Activated naive CD4-positive, alpha-beta T cell treated with anti-CD3 and anti-CD28 coated beads, Interleukin-2, amount 10 ng/mL, durations not matched to agents 7 days and 5 days (primary cell): ENCODE measurements around the gene TAC4.
A peak's percentile ranks its signal among the peaks of the same experiment; 100 is the strongest.

Experiments used
- CTCF ChIA-PET: fragments of 350-600 bp; sonication (Branson Sonifier 250); formaldehyde crosslinking; loops from one replicate; lab custom pipeline; 2021; ENCODE audit warnings: antibody characterized with exemption; lab: Charles Lee
- DNase-seq: peaks from one replicate; pipeline ENCODE4 v3.0.0-alpha.2; 2020
- H3K27ac Mint-ChIP-seq: one replicate; pipeline ENCODE4 v1.8.0; 2021; ENCODE audit warnings: mild to moderate bottlenecking, moderate library complexity, mixed read lengths
- H3K27me3 Mint-ChIP-seq: one replicate; pipeline ENCODE4 v1.8.0; 2021; ENCODE audit warnings: mild to moderate bottlenecking, mixed read lengths
- H3K36me3 Mint-ChIP-seq: one replicate; pipeline ENCODE4 v1.8.0; 2021; ENCODE audit warnings: mixed read lengths
- H3K4me1 Mint-ChIP-seq: one replicate; pipeline ENCODE4 v1.8.0; 2021; ENCODE audit warnings: mixed read lengths
- H3K4me3 Mint-ChIP-seq: one replicate; pipeline ENCODE4 v1.8.0; 2021; ENCODE audit warnings: mild to moderate bottlenecking, moderate library complexity, mixed read lengths
- H3K9me3 Mint-ChIP-seq: one replicate; pipeline ENCODE4 v1.8.0; 2021; ENCODE audit warnings: mixed read lengths

Gene TAC4

GRCh38 chr17:49846938-49847712, 744 bp downstream of the TAC4 start:
- no peak for DNase-seq
- H3K27me3 Mint-ChIP-seq: peaks cover 20% of the 10 kb centered on the region
- H3K4me1 Mint-ChIP-seq: peaks cover 43% of the 10 kb centered on the region
- H3K9me3 Mint-ChIP-seq: no peaks in the 10 kb centered on the region
- no peak overlapping the region for H3K4me3 Mint-ChIP-seq
- H3K36me3 Mint-ChIP-seq: peaks cover 8% of the 10 kb centered on the region
- CTCF ChIA-PET: interaction anchor here (0.7 to 2.7 kb wide), 2 partner anchors 150 to 290 kb away, joined by 3 to 10 read pairs; no protein-coding TSS in a partner anchor
- H3K27ac Mint-ChIP-seq: no peak overlapping the region

- Mint-ChIP-seq H3K36me3 (peaks cover 8% of the 10 kb centered on the region), H3K27ac (peak overlapping the region; percentile 26)
Observed at GRCh38 chr17:49845321-49845720, 2.5 kb downstream of the TAC4 start.

DNA sequence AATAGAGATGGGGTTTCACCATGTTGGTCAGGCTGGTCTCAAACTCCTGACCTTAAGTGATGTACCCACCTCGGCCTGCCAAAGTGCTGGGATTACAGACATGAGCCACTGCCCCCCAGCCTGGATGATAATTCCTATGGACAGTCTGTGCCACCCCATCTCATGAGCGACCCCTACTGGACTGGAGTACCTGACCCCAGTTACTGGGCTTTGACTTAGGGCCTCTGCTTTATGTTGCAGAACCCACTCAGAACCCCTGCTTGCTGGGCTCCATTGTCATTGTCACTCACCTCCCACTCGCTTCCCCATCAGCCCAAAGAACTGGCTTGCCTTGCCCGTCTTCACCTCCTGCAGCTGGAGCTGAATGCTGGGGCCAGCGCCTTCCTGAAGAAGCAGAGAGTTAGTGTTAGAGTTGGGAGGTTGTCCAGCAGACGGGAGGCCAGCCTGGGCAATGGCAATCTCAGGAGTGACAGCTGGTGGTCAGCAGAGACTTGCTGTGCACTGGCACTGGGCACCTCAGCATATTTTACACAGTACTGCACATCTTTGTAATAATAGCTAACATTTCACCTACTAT, 4.0 kb downstream of the TAC4 start:
- Mint-ChIP-seq H3K9me3 (no peaks in the 10 kb centered on the region), H3K4me1 (peaks cover 30% of the 10 kb centered on the region), H3K4me3 (no peak overlapping the region), H3K27ac (no peak overlapping the region), H3K36me3 (peaks cover 8% of the 10 kb centered on the region), H3K27me3 (no peaks in the 10 kb centered on the region)
- CTCF ChIA-PET: interaction anchor here (0.6 to 1.3 kb wide), 2 partner anchors 11 to 239 kb away, joined by 3 read pairs; no protein-coding TSS in a partner anchor
- DNase-seq: peak; percentile 39

More at GRCh38 chr17:49845321-49845720, 2.5 kb downstream of the TAC4 start:
- Mint-ChIP-seq H3K9me3 (no peaks in the 10 kb centered on the region), H3K27me3 (peaks cover 5% of the 10 kb centered on the region), H3K4me3 (no peak overlapping the region), H3K4me1 (peaks cover 30% of the 10 kb centered on the region)
- DNase-seq: no peak
- CTCF ChIA-PET: interaction anchor here (0.7 kb wide), 1 partner anchor 279 kb away, joined by 3 read pairs; no protein-coding TSS in a partner anchor

- Mint-ChIP-seq H3K4me3 (no peak overlapping the region), H3K27ac (no peak overlapping the region), H3K27me3 (no peaks in the 10 kb centered on the region), H3K36me3 (peaks cover 8% of the 10 kb centered on the region), H3K4me1 (peaks cover 30% of the 10 kb centered on the region), H3K9me3 (no peaks in the 10 kb centered on the region)
- CTCF ChIA-PET: interaction anchor here (0.5 kb wide), 1 partner anchor 168 kb away, joined by 3 read pairs; no protein-coding TSS in a partner anchor
- DNase-seq: no peak
Observed at GRCh38 chr17:49842846-49843245, 5.0 kb downstream of the TAC4 start.

- Mint-ChIP-seq H3K36me3 (peaks cover 8% of the 10 kb centered on the region), H3K27me3 (no peaks in the 10 kb centered on the region), H3K4me1 (peaks cover 30% of the 10 kb centered on the region), H3K4me3 (no peak overlapping the region), H3K9me3 (no peaks in the 10 kb centered on the region), H3K27ac (no peak overlapping the region)
- DNase-seq: no peak
- CTCF ChIA-PET: no interaction called here
Observed at GRCh38 chr17:49842371-49842770, 5.5 kb downstream of the TAC4 start.

DNA sequence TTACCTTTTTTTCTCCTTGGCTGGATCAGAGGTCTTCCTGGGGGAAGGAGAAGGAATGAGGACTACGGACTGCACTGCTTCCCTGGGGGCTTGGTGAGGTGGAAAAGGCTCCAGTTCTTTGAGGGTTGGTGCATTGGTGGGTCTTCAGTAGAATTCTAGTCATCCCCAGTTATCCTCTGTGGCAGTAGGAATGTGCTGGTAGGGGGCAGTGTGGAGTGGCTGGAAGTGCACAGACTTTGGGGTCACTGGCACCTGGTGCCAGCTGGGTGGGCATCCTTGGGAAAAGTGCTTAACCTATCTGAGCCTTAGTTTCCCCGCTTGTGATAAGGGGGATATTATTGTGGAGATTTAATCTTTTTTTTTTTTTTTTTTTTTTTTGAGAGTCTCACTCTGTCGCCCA, 6.3 kb downstream of the TAC4 start:
- peaks cover 30% of the 10 kb centered on the region for H3K4me1 Mint-ChIP-seq
- no peak for DNase-seq
- CTCF ChIA-PET: no interaction called here
- no peak overlapping the region for H3K27ac Mint-ChIP-seq
- H3K9me3 Mint-ChIP-seq: no peaks in the 10 kb centered on the region
- peaks cover 6% of the 10 kb centered on the region for H3K36me3 Mint-ChIP-seq
- no peak overlapping the region for H3K4me3 Mint-ChIP-seq
- no peaks in the 10 kb centered on the region for H3K27me3 Mint-ChIP-seq

DNA sequence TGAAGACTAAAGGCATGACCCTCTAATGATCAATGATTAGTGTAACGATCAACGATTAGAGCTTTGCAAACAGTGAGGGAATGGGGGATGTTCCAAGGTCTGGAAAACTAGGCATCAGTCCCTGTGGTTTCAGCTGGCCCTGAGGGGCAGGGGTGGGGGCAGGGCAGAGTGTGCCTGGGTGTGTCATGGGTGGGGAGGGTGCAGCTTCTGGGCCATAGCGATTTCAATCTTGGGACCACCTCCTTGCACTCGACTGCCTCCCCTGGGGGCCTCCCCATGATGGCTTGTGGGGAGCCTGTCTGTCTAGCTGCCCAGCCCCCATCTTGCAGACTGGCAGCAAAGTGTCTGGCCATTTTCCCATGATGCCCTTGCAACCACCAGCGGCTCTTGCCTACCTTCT, 8.4 kb downstream of the TAC4 start:
- H3K9me3 Mint-ChIP-seq: no peaks in the 10 kb centered on the region
- H3K4me3 Mint-ChIP-seq: no peak overlapping the region
- peaks cover 15% of the 10 kb centered on the region for H3K4me1 Mint-ChIP-seq
- peak overlapping the region; percentile 64 for H3K27ac Mint-ChIP-seq
- H3K36me3 Mint-ChIP-seq: peaks cover 10% of the 10 kb centered on the region
- no peaks in the 10 kb centered on the region for H3K27me3 Mint-ChIP-seq
- CTCF ChIA-PET: interaction anchor here (2.5 kb wide), 1 partner anchor 158 kb away, joined by 9 read pairs; no protein-coding TSS in a partner anchor
- DNase-seq: no peak

DNA sequence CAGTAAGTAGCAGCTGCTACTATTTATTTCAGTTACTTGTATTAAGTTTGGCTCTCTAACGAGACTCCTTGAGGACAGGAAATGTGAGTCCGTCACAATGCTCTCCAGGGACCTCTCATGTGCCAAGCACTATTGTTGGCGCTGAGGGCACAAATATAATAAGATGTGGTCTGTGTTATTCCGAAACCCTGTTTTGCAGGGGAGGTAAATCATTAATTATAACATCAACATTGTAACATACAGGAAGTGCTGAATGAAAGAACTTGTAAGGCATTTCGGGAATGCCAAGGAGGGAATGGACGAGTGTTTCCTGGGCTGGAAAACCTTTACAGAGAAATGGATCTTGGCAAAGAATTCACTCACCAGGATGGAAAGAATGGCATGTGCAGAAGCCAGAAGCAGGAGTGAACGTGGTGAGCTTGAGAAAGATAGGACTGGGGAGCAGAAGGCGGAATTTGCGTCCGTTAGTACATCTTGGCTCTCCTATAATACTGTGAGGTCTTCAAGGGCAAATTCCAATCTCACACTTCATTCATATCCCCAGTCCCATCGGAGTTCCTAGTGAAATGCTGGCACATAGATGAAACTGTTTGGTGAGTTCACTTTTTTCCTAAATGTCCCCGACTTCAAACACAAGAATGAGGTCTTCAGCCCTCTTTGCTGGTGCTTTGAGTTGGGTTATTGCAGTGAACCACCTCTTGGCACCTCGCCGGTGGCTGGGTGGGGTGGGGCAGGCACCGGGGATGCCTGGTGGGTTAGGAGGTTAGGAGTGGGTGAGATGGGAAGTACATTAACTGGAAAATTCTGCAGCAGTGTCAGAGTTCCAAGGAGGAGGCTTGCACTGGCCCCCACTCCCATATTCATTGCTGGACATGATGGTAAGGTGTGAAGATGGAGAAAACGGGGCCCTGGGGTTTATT, 11.5 kb downstream of the TAC4 start:
- DNase-seq: no peak
- Mint-ChIP-seq H3K36me3 (peaks cover 25% of the 10 kb centered on the region), H3K4me1 (peaks cover 2% of the 10 kb centered on the region)

DNA sequence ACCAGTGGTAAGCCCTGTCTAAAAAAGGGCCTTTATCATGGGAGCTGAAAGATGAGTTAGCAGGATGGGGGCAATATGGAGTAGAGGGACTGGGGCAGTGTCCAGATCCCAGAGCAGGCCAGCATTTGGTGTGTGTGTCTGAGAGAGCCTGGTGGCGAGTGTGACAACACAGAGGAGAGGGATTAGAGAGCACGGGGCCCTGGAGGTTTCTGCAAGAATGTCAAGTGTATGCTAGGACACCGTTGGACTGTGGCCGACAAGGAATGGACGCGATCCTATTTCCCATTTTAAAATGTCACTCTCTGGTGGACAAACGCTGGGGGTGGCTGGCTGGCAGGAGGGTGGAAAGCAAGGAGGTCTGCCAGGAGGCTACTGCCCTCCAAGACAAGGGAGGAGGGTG, 12.4 kb downstream of the TAC4 start:
- Mint-ChIP-seq H3K36me3 (peaks cover 25% of the 10 kb centered on the region), H3K9me3 (no peaks in the 10 kb centered on the region), H3K4me1 (peaks cover 2% of the 10 kb centered on the region), H3K4me3 (no peak overlapping the region), H3K27ac (no peak overlapping the region), H3K27me3 (no peaks in the 10 kb centered on the region)
- CTCF ChIA-PET: no interaction called here
- DNase-seq: no peak

More for the DNA sequence above, 11.5 kb downstream of the TAC4 start:
- Mint-ChIP-seq H3K27ac (no peak overlapping the region), H3K27me3 (no peaks in the 10 kb centered on the region), H3K9me3 (no peaks in the 10 kb centered on the region), H3K4me3 (no peak overlapping the region)
- CTCF ChIA-PET: no interaction called here

DNA sequence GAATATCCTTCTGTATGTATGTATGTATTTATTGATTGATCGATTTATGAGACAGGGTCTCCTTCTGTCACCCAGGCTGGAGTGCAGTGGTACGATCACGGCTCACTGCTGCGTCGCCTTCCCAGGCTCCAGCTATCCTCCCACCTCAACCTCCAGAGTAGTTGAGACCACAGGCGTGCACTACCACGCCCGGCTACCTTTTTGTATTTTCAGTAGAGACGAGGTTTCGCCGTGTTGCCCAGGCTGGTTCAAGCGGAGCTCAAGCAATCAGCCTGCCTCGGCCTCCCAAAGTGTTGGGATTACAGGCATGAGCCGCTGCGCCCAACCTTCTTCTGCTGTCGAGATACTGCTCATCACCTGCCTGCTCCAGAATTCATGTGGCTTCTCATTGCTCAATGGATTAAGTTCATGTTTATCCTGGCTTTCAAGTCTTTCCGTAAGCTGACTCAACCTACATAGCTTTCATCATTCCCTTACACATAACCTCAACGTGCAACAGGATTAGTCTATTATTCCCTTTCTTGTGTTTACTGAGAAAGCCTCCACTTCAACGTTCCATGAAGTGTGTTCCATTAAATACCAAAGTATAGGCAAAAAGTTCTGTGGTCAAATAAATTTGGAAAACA, 13.6 kb downstream of the TAC4 start:
- DNase-seq: no peak
- no peaks in the 10 kb centered on the region for H3K27me3 Mint-ChIP-seq
- no peaks in the 10 kb centered on the region for H3K9me3 Mint-ChIP-seq
- no peak overlapping the region for H3K4me3 Mint-ChIP-seq
- H3K36me3 Mint-ChIP-seq: peaks cover 30% of the 10 kb centered on the region
- CTCF ChIA-PET: no interaction called here
- peaks cover 2% of the 10 kb centered on the region for H3K4me1 Mint-ChIP-seq
- no peak overlapping the region for H3K27ac Mint-ChIP-seq

DNA sequence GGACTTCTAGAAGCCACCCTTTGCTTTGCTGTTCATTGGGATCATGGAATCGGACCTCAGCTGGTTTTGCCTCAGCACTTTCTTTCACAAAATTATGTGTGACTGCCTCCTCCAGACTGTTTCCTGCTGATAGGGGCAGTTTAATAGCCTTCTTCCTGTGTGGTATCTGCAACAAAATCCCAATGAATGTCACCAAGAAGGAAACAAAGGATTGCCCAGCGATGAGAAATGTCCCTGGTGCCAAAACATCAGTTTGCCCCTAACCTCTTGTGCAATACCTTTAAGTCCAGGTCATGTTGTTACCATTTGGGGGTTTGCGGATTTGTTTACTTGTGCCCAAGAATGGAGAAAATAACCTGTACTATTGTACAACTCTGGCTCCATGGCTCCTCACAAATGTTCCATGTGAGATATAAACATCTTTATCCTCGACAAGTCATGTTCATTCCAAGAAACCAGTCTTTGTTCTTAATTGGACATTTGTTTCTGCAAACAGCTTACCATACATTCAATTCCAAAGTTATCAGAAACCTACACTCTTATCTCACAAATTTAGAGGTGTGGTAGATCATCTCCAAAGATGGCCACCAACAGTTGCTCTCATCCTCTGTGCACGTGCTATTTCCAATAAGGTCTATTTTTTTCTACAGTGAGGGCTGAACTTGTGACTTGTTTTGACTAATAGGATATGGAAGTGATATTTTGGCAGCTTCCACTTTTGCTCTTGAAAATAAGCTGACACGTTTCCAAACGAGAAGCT, 14.8 kb downstream of the TAC4 start:
- H3K4me1 Mint-ChIP-seq: no peaks in the 10 kb centered on the region
- no peak overlapping the region for H3K27ac Mint-ChIP-seq
- H3K27me3 Mint-ChIP-seq: no peaks in the 10 kb centered on the region
- CTCF ChIA-PET: interaction anchor here (1.4 kb wide), 1 partner anchor 11 kb away, joined by 3 read pairs; no protein-coding TSS in a partner anchor
- peaks cover 40% of the 10 kb centered on the region for H3K36me3 Mint-ChIP-seq
- no peak overlapping the region for H3K4me3 Mint-ChIP-seq
- H3K9me3 Mint-ChIP-seq: no peaks in the 10 kb centered on the region
- DNase-seq: no peak

DNA sequence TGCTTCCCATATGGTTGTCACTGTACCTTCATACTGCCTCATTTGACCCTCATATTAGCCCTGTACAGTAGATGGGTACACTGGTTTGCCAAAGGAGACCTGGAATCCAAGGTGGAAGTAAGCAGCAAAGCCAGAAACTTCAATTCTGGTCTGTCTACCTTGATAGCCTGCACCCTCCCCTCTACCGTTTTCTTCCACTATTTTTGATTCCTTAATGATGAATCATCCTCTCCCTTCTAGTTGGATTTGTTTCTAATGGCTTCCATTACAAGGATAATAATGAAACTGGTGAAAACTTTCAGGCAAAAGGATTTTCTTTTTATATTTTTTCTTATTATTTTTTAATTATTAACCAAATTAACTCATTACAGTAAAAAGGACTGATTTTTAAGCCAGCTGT, 17.3 kb downstream of the TAC4 start:
- Mint-ChIP-seq H3K36me3 (peaks cover 58% of the 10 kb centered on the region), H3K27me3 (no peaks in the 10 kb centered on the region), H3K4me1 (no peaks in the 10 kb centered on the region), H3K9me3 (no peaks in the 10 kb centered on the region), H3K27ac (no peak overlapping the region), H3K4me3 (no peak overlapping the region)
- CTCF ChIA-PET: interaction anchor here (1.8 kb wide), 1 partner anchor 168 kb away, joined by 5 read pairs; no protein-coding TSS in a partner anchor
- no peak for DNase-seq

- Mint-ChIP-seq H3K4me3 (no peak overlapping the region), H3K27me3 (no peaks in the 10 kb centered on the region), H3K27ac (no peak overlapping the region), H3K4me1 (no peaks in the 10 kb centered on the region), H3K9me3 (no peaks in the 10 kb centered on the region), H3K36me3 (peaks cover 61% of the 10 kb centered on the region)
- no peak for DNase-seq
- CTCF ChIA-PET: interaction anchor here (1.8 kb wide), 1 partner anchor 170 kb away, joined by 5 read pairs; no protein-coding TSS in a partner anchor
Observed at GRCh38 chr17:49829026-49829425, 18.8 kb downstream of the TAC4 start.
